Measurements from ENCODE around the gene DRD4. TPM values are rescaled to one million over a fixed set of nuclear protein-coding genes. Genes with fewer than 3 reads are reported as not detected.

DRD4 gene
- total and polyA plus RNA-seq, 2 of the 8 experiments (the other 6 are each of a cell fraction or from before 2014, with no cell fraction given): 3.4 to 4.9 TPM

- TF ChIP-seq CHD7 (IDR thresholded peaks at IDR 0.05; ENCODE audit: insufficient replicate concordance, low read length) (no peak), ATF2 (IDR thresholded peaks at IDR 0.05; ENCODE audit: low read length) (no peak), YY1 (IDR thresholded peaks at IDR 0.05; ENCODE audit: low read depth, low read length) (no peak), MAFK (IDR thresholded peaks at IDR 0.05; ENCODE audit: low read depth, low read length) (no peak), TAF1 (IDR thresholded peaks at IDR 0.05; ENCODE audit: low read depth, low read length) (no peak; the same call in 1 of the 2 replicates), RXRA (IDR thresholded peaks at IDR 0.05; ENCODE audit: insufficient read depth, low read depth, low read length) (no peak), RFX5 (IDR thresholded peaks at IDR 0.05; ENCODE audit: borderline replicate concordance, low read depth, low read length) (no peak), CBX8 (IDR thresholded peaks at IDR 0.05; ENCODE audit: borderline replicate concordance, low read depth, low read length) (no peak)
These were observed 21.4 kb upstream of the DRD4 start, which contains the start of gene IRF7 (continued) for GRCh38 chr11:615504-616319.

Measured in H1 (cell line).